Endothelial cell of umbilical vein (primary cell): ENCODE measurements around the gene CYP1A2. TPM values are rescaled to one million over a fixed set of nuclear protein-coding genes. Genes with fewer than 3 reads are reported as not detected.
"Not testable (repeated sequence)": the region's sequence is repeated elsewhere in the genome, so short reads cannot be mapped to it uniquely, and the experiment has no call there.

ENCODE experiments used
- BruUV-seq: library from RNA; stranded (reverse); fragments of 400-500 nt; replicated peaks from 2 replicates; lab custom pipeline; 2021; lab: Mats Ljungman, UMichigan
- CTCF ChIA-PET: fragments of 300-600, 350-600 bp; sonication (Branson Sonifier 250); formaldehyde crosslinking; loops from one replicate; lab custom pipeline; 2021; ENCODE audit warnings: antibody characterized with exemption, inconsistent platforms; lab: Charles Lee
- POLR2A ChIA-PET: fragments of 300-600, 350-600 bp; sonication (Branson Sonifier 250); formaldehyde crosslinking; loops from one replicate; lab custom pipeline; 2021; ENCODE audit warnings: antibody characterized with exemption, inconsistent platforms; lab: Charles Lee
- DNase-seq: peaks from one replicate; pipeline ENCODE4 v3.0.0-alpha.2; 2011; ENCODE audit warnings: low read depth, low spot score
- FAIRE-seq: peaks from 2 replicates; lab custom pipeline; 2011; peaks lifted over from hg19 to GRCh38; lab: Jason Lieb, UNC
- H2AFZ ChIP-seq: 2 replicates; pipeline ENCODE4 v1.6.0; 2012; ENCODE audit warnings: low read depth, low read length, control low read depth, inconsistent platforms
- H3K27ac ChIP-seq: 2 replicates; pipeline ENCODE4 v1.5.1; 2011; ENCODE audit warnings: low read depth, mild to moderate bottlenecking, control low read depth, low read length, moderate library complexity; ENCODE audit not compliant: insufficient read depth
- H3K27me3 ChIP-seq, 2 experiments: 2 replicates each; pipeline versions ENCODE4 v1.6.0 to v1.6.1; 2011; ENCODE audit warnings: low read length in 2 of 2, mixed read lengths in 1 of 2; ENCODE audit not compliant: control insufficient read depth in 2 of 2, insufficient read depth in 2 of 2
- H3K36me3 ChIP-seq, 2 experiments: 2 replicates in 1 of 2; 3 replicates in 1 of 2; pipeline ENCODE4 v1.5.1; 2011; ENCODE audit warnings: low read length in 2 of 2, mild to moderate bottlenecking in 1 of 2, moderate library complexity in 1 of 2; ENCODE audit not compliant: control insufficient read depth in 2 of 2, insufficient read depth in 2 of 2; ENCODE audit errors: extremely low read depth in 1 of 2
- H3K4me1 ChIP-seq: 3 replicates; pipeline ENCODE4 v1.5.1; 2011; ENCODE audit warnings: mild to moderate bottlenecking, low read length; ENCODE audit not compliant: control insufficient read depth, insufficient read depth; ENCODE audit errors: extremely low read depth
- H3K4me2 ChIP-seq: 2 replicates; pipeline ENCODE4 v1.6.1; 2011; ENCODE audit warnings: low read length, control low read depth, mixed read lengths; ENCODE audit not compliant: insufficient read depth
- H3K4me3 ChIP-seq, 3 experiments: fragments of 200-600 bp in 1 of 3; sonication (generic), shearing (Covaris generic) in 1 of 3; replicated peaks in 1 of 3; 2 replicates each; pipeline ENCODE4 v1.5.1; 2011 to 2016; ENCODE audit warnings: control low read depth in 3 of 3, low read length in 3 of 3, mild to moderate bottlenecking in 2 of 3, inconsistent platforms in 1 of 3, low read depth in 1 of 3, moderate library complexity in 1 of 3; ENCODE audit not compliant: insufficient read depth in 1 of 3
- H3K79me2 ChIP-seq: 2 replicates; pipeline ENCODE4 v1.6.0; 2012; ENCODE audit warnings: low read length, inconsistent platforms; ENCODE audit not compliant: control insufficient read depth, insufficient read depth
- H3K9ac ChIP-seq: replicated peaks from 2 replicates; pipeline ENCODE3; 2011; ENCODE audit warnings: low read length, control low read depth; ENCODE audit not compliant: insufficient read depth; ENCODE audit errors: extremely low read depth
- H3K9me1 ChIP-seq: replicated peaks from 3 replicates; pipeline ENCODE4 v1.6.0; 2011; ENCODE audit warnings: mild to moderate bottlenecking, low read length; ENCODE audit not compliant: control insufficient read depth, insufficient read depth; ENCODE audit errors: extremely low read depth
- H3K9me3 ChIP-seq: replicated peaks from 2 replicates; pipeline ENCODE4 v1.5.1; 2012; ENCODE audit warnings: low read length, inconsistent platforms; ENCODE audit not compliant: control insufficient read depth, insufficient read depth
- H4K20me1 ChIP-seq: replicated peaks from 2 replicates; pipeline ENCODE3; 2011; ENCODE audit warnings: mild to moderate bottlenecking, low read length; ENCODE audit not compliant: control insufficient read depth, insufficient read depth; ENCODE audit errors: extremely low read depth
- EZH2 ChIP-seq: IDR thresholded peaks from 2 replicates; pipeline ENCODE4 v1.6.1; 2012; ENCODE audit warnings: borderline replicate concordance, low read depth, mild to moderate bottlenecking, moderate library complexity, low read length, inconsistent platforms; ENCODE audit not compliant: severe bottlenecking
- JUN ChIP-seq: IDR thresholded peaks from 2 replicates; pipeline ENCODE4 v1.6.1; 2011; ENCODE audit warnings: borderline replicate concordance, low read depth; ENCODE audit not compliant: insufficient read length, insufficient read depth
- MAX ChIP-seq: IDR thresholded peaks from 2 replicates; pipeline ENCODE4 v1.6.1; 2011; ENCODE audit not compliant: insufficient read depth, insufficient read length
- POLR2AphosphoS5 ChIP-seq: IDR thresholded peaks from 2 replicates; pipeline ENCODE4 v1.6.1; 2012; ENCODE audit warnings: low read depth, mild to moderate bottlenecking, control low read depth, low read length, moderate library complexity; ENCODE audit not compliant: insufficient read depth
- dilution Hi-C: fragments of 300-500 bp; cut with MboI; formaldehyde crosslinking; loops from one replicate; pipeline ENCODE4 v1.15.0; 2019; ENCODE audit warnings: low sequenced_read_pairs; ENCODE audit not compliant: extremely low pct_ligation_motif_present
- intact Hi-C: fragments of 100-400 bp; cut with micrococcal nuclease; formaldehyde crosslinking; loops from one replicate; pipeline ENCODE4 v1.10.0; 2022
- polyA plus RNA-seq, 4 experiments: library from polyadenylated mRNA; depleted of rRNA in 3 of 4; stranded (reverse) in 3 of 4; unstranded in 1 of 4; fragments of >200 nt; gene quantifications; 2 replicates each; pipeline versions ENCODE4 v1.2.1 to v1.2.3, GENCODE V29; 2011 to 2012; ENCODE audit warnings: missing spikeins in 1 of 4
- total RNA-seq: library from RNA; stranded (reverse); gene quantifications from 2 replicates; pipeline ENCODE4 v1.2.3, GENCODE V29; 2021

Gene CYP1A2
- total and polyA plus RNA-seq, 2 donors (not counting 3 experiments of a cell fraction or from before 2014, with no cell fraction given): not detected

- peaks cover 3 to 8% of the 10 kb centered on the region in 2 experiments for H3K27me3 ChIP-seq
- CTCF ChIA-PET: interaction anchor here (0.8 to 1.6 kb wide), 2 partner anchors 10 to 33 kb away, joined by 3 to 5 read pairs; partner anchors contain the start of gene CYP1A1
Observed at GRCh38 chr15:74735305-74735704, 13.3 kb upstream of the CYP1A2 start.

DNA sequence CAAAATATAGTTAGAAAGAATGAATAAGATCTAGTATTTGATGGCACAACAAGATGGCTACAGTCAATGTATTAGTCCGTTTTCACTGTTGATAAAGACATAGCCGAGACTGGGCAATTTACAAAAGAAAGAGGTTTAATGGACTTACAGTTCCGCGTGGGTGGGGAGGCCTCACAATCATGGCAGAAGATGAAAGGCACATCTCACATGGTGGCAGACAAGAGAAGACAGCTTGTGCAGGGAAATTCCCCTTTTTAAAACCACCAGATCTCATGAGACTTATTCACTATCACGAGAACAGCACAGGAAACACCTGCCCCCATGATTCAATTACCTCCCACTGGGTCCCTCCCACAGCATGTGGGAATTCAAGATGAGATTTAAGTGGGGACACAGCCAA is 10.4 kb upstream of the CYP1A2 start:
- H3K4me2 ChIP-seq, dilution Hi-C loops, POLR2A ChIA-PET, H3K4me3 ChIP-seq, H3K36me3 ChIP-seq, H3K9me3 ChIP-seq, H3K4me1 ChIP-seq, H3K27ac ChIP-seq, FAIRE-seq, H2AFZ ChIP-seq, H3K27me3 ChIP-seq, intact Hi-C loops, H4K20me1 ChIP-seq, BruUV-seq, CTCF ChIA-PET, H3K9ac ChIP-seq, H3K9me1 ChIP-seq, DNase-seq, H3K79me2 ChIP-seq: not testable (repeated sequence)

More at GRCh38 chr15:74735305-74735704, 13.3 kb upstream of the CYP1A2 start:
- intact Hi-C loops (no loop called here), dilution Hi-C loops (no loop called here)
- H4K20me1 ChIP-seq: no peaks in the 10 kb centered on the region
- no peak overlapping the region for H2AFZ ChIP-seq
- no peaks in the 10 kb centered on the region for H3K4me1 ChIP-seq
- no peak overlapping the region for H3K27ac ChIP-seq
- H3K9ac ChIP-seq: no peak overlapping the region
- H3K36me3 ChIP-seq: no peaks in the 10 kb centered on the region
- no peaks in the 10 kb centered on the region for H3K9me3 ChIP-seq
- DNase-seq (no peak), FAIRE-seq (no peak)
- no peak overlapping the region for H3K4me3 ChIP-seq
- no peaks in the 10 kb centered on the region for H3K9me1 ChIP-seq
- POLR2A ChIA-PET: no interaction called here
- no peaks in the 10 kb centered on the region for H3K79me2 ChIP-seq
- TF ChIP-seq EZH2 (no peak), POLR2AphosphoS5 (no peak), JUN (no peak), MAX (no peak)
- no peak overlapping the region for H3K4me2 ChIP-seq
- no TSS peak for BruUV-seq
